Gastrocnemius medialis (tissue), 4 donors: Measurements from ENCODE around the gene FNDC1. TPM values are rescaled to one million over a fixed set of nuclear protein-coding genes. Genes with fewer than 3 reads are reported as not detected.

Experiments
- ATAC-seq, 2 donors: fragments of 150-250 bp; one replicate each; pipeline ENCODE4 v1.9.1; 2016
- DNase-seq, 2 donors: peaks; one replicate each; pipeline ENCODE4 v3.0.0-alpha.2; 2019
- H3K27ac ChIP-seq, 4 donors: fragments of 200-600 bp; sonication (generic); 1 replicate in 1 of 4; 2 replicates in 3 of 4; pipeline ENCODE4 v1.5.1; 2016 to 2018; ENCODE audit warnings: mild to moderate bottlenecking in 2 of 4, moderate library complexity in 1 of 4
- H3K27me3 ChIP-seq, 3 donors: fragments of 200-600 bp; sonication (generic) in 2 of 3; 1 replicate in 1 of 3; 2 replicates in 2 of 3; pipeline versions ENCODE4 v1.5.1 to v1.6.0; 2016 to 2019; ENCODE audit warnings: mild to moderate bottlenecking in 1 of 3, moderate library complexity in 1 of 3
- H3K36me3 ChIP-seq, 2 donors: fragments of 200-600 bp; sonication (generic) in 1 of 2; one replicate each; pipeline ENCODE4 v1.5.1; 2017 to 2018
- H3K4me1 ChIP-seq, 2 donors: fragments of 200-600 bp; sonication (generic) in 1 of 2; one replicate each; pipeline ENCODE4 v1.5.1; 2016 to 2017; ENCODE audit warnings: mild to moderate bottlenecking in 2 of 2
- H3K4me3 ChIP-seq, 4 donors: fragments of 200-600 bp; sonication (generic) in 3 of 4; 1 replicate in 1 of 4; 2 replicates in 3 of 4; pipeline ENCODE4 v1.5.1; 2016 to 2019; ENCODE audit warnings: mild to moderate bottlenecking in 2 of 4
- H3K9me3 ChIP-seq, 3 donors: fragments of 200-600 bp; sonication (generic) in 2 of 3; 1 replicate in 1 of 3; 2 replicates in 2 of 3; pipeline ENCODE4 v1.5.1; 2016 to 2019
- POLR2A ChIP-seq, 2 donors: fragments of 450-650 bp; IDR thresholded peaks; one replicate each; pipeline ENCODE4 v1.6.1; 2017; ENCODE audit warnings: antibody characterized with exemption in 2 of 2, mild to moderate bottlenecking in 2 of 2, moderate library complexity in 2 of 2
- in situ Hi-C, 4 donors: fragments of 200-750 bp; cut with MboI; loops; one replicate each; pipeline versions ENCODE4 v1.15.0 to v1.8.0; 2017; ENCODE audit warnings: low sequenced_read_pairs in 4 of 4
- intact Hi-C: fragments of 100-400 bp; cut with DNase I; formaldehyde crosslinking; loops from one replicate; pipeline ENCODE4 v1.15.1; 2023; ENCODE audit warnings: low total_unique reads
- total RNA-seq, 4 donors: library from RNA; depleted of rRNA; stranded (reverse); fragments of >200 nt; gene quantifications; one replicate each; pipeline versions ENCODE4 v1.1.0 to v1.2.3, GENCODE V29; 2016
- TF ChIP-seq, protein P1 (sequence below), 5 experiments: fragments of 450-650 bp in 3 of 5; fragments of 200-600 bp in 2 of 5; sonication (generic) in 2 of 5; IDR thresholded peaks in 4 of 5; conservative IDR thresholded peaks in 1 of 5; 1 replicate in 4 of 5; 2 replicates in 1 of 5; pipeline ENCODE4 v1.5.1; 2016 to 2019; ENCODE audit warnings: antibody characterized with exemption in 5 of 5, mild to moderate bottlenecking in 3 of 5, moderate library complexity in 3 of 5

The FNDC1 gene
- total RNA-seq, 4 donors from 2014 or later: 0.16 to 0.41 (median 0.31) TPM

DNA sequence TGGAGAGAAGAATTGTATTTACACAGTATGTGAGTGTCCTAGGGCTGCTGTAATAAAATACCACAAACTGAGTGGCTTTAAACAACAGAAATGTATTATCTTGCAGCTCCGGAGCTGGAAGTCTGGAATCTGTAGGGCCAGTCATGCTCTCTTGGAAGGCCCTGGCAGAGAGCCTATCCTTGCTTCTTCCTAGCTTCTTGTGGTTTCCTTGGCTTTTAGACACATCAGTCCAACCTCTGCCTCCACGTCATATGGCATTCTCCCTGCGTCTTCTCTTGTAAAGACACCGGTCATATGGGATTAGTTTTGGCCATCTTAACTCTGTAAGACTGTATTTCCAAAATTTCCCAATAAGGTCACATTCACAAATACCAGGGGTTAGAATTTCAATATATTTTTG is 10.8 kb downstream of the FNDC1 start:
- TF ChIP-seq POLR2A (IDR thresholded peaks at IDR 0.05): no peak
- TF ChIP-seq, protein P1, sequence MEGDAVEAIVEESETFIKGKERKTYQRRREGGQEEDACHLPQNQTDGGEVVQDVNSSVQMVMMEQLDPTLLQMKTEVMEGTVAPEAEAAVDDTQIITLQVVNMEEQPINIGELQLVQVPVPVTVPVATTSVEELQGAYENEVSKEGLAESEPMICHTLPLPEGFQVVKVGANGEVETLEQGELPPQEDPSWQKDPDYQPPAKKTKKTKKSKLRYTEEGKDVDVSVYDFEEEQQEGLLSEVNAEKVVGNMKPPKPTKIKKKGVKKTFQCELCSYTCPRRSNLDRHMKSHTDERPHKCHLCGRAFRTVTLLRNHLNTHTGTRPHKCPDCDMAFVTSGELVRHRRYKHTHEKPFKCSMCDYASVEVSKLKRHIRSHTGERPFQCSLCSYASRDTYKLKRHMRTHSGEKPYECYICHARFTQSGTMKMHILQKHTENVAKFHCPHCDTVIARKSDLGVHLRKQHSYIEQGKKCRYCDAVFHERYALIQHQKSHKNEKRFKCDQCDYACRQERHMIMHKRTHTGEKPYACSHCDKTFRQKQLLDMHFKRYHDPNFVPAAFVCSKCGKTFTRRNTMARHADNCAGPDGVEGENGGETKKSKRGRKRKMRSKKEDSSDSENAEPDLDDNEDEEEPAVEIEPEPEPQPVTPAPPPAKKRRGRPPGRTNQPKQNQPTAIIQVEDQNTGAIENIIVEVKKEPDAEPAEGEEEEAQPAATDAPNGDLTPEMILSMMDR (IDR thresholded peaks at IDR 0.05 in 4 of 5, conservative IDR thresholded peaks at IDR 0.05 in 1 of 5): no peak
- Histone ChIP-seq H3K4me3 (no peak overlapping the region), H3K36me3 (no peaks in the 10 kb centered on the region), H3K27me3 (no peaks in the 10 kb centered on the region), H3K4me1 (no peaks in the 10 kb centered on the region), H3K27ac (no peak overlapping the region), H3K9me3 (no peaks in the 10 kb centered on the region)
- DNase-seq (no peak), ATAC-seq (no peak)
- intact Hi-C loops: no loop called here
- in situ Hi-C loops: no loop called here

DNA sequence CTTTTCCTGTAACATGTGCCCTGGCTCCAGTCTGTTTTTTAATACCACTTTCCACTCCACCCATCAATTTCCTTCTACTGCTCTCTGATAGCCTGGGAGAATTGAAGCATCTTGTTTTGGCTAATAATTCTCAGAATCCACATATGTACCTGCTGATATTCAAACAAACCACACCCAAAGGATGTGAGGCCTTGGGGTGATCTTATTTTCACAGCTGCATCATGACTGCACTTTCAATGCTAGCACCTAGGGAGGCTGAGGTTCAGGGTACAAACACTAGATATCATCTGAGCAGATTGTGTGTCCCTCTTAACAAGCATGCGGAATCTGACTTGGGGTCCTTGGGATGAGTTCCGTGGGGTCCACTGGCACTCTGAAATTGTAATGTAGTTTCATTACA is 12.7 kb downstream of the FNDC1 start:
- no peaks in the 10 kb centered on the region for H3K36me3 ChIP-seq
- intact Hi-C loops: no loop called here
- no peak overlapping the region for H3K4me3 ChIP-seq
- in situ Hi-C loops: no loop called here
- H3K9me3 ChIP-seq: no peaks in the 10 kb centered on the region
- no peaks in the 10 kb centered on the region for H3K27me3 ChIP-seq
- no peak for ATAC-seq
- TF ChIP-seq, protein P1 (IDR thresholded peaks at IDR 0.05 in 4 of 5, conservative IDR thresholded peaks at IDR 0.05 in 1 of 5): no peak
- TF ChIP-seq POLR2A (IDR thresholded peaks at IDR 0.05): no peak
- no peak for DNase-seq
- H3K4me1 ChIP-seq: no peaks in the 10 kb centered on the region
- no peak overlapping the region for H3K27ac ChIP-seq

DNA sequence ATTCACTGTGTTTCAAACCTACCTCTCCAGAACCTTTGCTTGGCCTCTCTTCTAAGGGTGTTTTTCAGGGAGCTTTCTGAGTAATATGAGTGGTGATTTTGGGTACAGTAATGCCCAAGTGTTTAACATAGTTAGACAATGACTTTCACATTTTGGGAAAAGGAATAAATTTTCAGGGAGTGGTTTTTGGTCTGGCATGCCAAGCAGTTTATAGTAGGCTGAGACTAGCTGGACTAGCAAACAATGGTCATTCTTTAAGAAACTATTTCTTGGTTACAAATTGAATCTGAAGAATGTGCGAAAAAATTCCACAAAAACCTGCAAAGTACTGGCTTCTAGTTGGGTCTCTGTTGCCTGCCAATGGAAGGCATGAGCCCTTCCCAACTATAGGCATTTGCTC is 15.4 kb downstream of the FNDC1 start:
- H3K4me1 ChIP-seq: no peaks in the 10 kb centered on the region
- DNase-seq (no peak), ATAC-seq (no peak)
- no peak for TF ChIP-seq POLR2A (IDR thresholded peaks at IDR 0.05)
- TF ChIP-seq, protein P1 (IDR thresholded peaks at IDR 0.05 in 4 of 5, conservative IDR thresholded peaks at IDR 0.05 in 1 of 5): no peak
- H3K27ac ChIP-seq: no peak overlapping the region
- H3K27me3 ChIP-seq: no peaks in the 10 kb centered on the region
- H3K9me3 ChIP-seq: no peaks in the 10 kb centered on the region
- H3K36me3 ChIP-seq: no peaks in the 10 kb centered on the region
- intact Hi-C loops (no loop called here), in situ Hi-C loops (no loop called here)
- no peak overlapping the region for H3K4me3 ChIP-seq

DNA sequence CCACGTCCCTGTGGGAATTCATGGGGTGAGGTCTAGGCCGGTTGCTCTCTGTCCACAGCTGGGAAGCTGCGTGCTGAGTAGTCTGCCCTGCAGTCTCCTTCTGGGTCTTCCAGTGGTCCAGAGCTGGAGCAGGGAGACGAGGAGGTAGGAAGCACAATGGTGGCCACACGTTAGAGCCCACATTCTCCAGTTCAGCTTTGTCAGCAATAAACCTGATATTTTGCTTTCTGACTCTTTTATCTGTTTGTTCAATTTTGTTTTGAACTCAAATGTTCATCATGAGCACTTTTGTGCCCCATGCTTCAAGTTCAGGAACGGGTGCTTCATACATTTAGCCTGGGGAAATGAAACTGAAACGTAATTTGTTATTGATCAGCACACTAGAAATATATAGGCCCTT is 21.3 kb downstream of the FNDC1 start:
- DNase-seq (no peak), ATAC-seq (no peak)
- Histone ChIP-seq H3K4me1 (no peaks in the 10 kb centered on the region), H3K27me3 (no peaks in the 10 kb centered on the region), H3K36me3 (no peaks in the 10 kb centered on the region), H3K9me3 (no peaks in the 10 kb centered on the region), H3K4me3 (no peak overlapping the region), H3K27ac (no peak overlapping the region)
- intact Hi-C loops: no loop called here
- in situ Hi-C loops: no loop called here
- TF ChIP-seq, protein P1 (IDR thresholded peaks at IDR 0.05 in 4 of 5, conservative IDR thresholded peaks at IDR 0.05 in 1 of 5): no peak
- TF ChIP-seq POLR2A (IDR thresholded peaks at IDR 0.05): no peak

DNA sequence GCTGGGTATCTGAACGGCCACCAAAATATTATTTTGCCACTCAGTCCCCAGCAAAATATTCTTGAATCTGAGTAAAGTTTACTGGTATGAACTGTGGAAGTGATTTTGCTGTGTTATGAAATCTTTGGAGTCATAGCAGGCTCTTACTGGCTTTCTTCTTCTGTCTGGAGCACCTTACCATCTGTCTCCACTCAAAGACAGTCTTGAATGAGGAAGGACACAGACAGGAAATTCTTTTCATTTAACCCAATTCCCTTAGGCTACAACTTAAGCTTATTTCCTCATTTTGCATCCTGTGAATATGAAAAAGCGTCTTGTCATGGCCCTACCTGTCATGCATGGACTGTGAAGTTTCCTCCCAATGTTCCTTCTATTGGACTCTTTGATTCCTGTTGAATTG is 24.7 kb downstream of the FNDC1 start:
- in situ Hi-C loops: no loop called here
- H3K9me3 ChIP-seq: no peaks in the 10 kb centered on the region
- no peaks in the 10 kb centered on the region for H3K36me3 ChIP-seq
- DNase-seq: no peak
- intact Hi-C loops: no loop called here
- no peak overlapping the region for H3K4me3 ChIP-seq
- no peak for ATAC-seq
- TF ChIP-seq, protein P1 (IDR thresholded peaks at IDR 0.05 in 4 of 5, conservative IDR thresholded peaks at IDR 0.05 in 1 of 5): no peak
- no peak for TF ChIP-seq POLR2A (IDR thresholded peaks at IDR 0.05)
- H3K27ac ChIP-seq: no peak overlapping the region
- no peaks in the 10 kb centered on the region for H3K27me3 ChIP-seq
- H3K4me1 ChIP-seq: no peaks in the 10 kb centered on the region
